Middle frontal gyrus (tissue), 1 donor: ENCODE results near the gene NDUFAF8.

Experiments used
- DNase-seq: peaks from one replicate; pipeline ENCODE4 v3.0.0-alpha.2; 2015; ENCODE audit warnings: low spot score; ENCODE audit errors: extremely low spot score

Gene NDUFAF8

DNA sequence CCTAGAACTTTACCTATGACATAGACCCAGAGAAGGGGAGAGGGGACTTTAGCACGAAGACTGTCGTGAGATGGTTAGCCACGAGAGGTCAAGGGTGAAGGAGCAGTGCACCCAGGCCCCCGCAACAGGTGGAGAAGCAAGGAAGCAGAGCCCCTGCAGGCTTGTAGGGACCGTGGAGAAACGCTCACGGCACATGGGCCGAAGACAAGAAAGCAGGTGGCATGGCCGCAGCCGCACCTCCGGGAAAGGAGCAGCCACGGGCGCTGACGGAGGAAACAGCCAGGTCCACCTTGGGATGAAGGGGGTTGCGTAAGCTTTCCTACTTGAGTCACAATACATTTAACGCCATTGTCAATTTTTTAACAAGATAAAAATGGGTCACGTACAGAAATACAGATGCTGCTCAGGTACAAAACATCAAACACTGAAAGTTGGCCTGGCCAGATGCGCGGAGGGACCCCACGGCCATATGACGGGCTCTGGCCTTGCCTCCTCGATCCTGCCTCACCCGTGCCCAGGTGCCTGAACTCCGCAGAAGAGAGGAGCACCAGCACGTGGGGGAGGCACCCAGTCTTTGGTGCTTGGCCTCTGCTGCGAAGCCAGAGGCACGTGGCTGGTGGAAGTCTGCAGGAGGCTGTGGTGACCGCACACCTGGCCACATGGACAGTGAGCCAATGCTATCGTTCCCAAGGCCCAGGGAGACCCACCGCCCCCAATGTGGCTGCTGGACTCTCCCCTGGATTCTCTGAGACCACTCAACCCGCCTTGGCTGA, 34.8 kb downstream of the NDUFAF8 start:
- no peak for DNase-seq

GRCh38 chr17:81274471-81274855, 35.3 kb downstream of the NDUFAF8 start:
- DNase-seq: no peak

- DNase-seq: no peak
Observed at GRCh38 chr17:81276781-81277180, 37.7 kb downstream of the NDUFAF8 start.

- DNase-seq: peak; percentile 36
Observed at GRCh38 chr17:81277421-81277820, 38.3 kb downstream of the NDUFAF8 start.

DNA sequence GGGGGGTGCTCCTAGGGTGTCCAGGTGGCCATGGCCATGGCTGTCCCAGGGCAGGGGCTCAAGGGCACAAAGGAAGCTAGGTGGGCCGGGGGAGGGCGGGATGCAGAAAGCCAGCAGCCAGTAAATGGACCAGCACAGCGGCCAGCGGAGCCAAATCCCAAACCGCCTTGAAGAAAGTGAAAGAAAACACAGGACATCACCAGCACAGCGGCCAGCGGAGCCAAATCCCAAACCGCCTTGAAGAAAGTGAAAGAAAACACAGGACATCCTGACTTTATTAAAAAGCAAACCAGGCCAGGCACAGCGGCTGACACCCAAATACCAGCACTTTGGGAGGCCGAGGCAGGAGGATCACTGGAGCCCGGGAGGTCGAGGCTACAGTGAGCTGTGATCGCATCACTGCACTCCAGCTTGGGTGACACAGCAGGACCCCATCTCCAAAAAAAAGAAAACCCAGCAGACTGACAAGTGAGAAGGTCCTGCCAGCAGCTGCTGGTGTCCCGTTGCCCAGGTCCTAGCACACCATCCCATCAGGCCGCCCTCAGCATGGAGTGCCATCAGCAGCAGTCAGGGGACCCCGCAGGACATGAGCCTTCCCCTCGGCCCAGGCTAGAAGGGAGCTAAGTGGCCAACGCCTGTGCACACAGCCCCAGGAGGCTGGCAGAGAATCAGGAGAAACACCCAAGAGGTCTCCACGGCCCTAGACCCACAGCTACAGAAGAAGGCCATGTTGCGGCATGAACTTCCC, 39.0 kb downstream of the NDUFAF8 start:
- no peak for DNase-seq

- no peak for DNase-seq
Observed at GRCh38 chr17:81278831-81279230, 39.7 kb downstream of the NDUFAF8 start.

GRCh38 chr17:81279278-81280275, 40.5 kb downstream of the NDUFAF8 start:
- no peak for DNase-seq

- DNase-seq: no peak
Observed at GRCh38 chr17:81280571-81280970, 41.5 kb downstream of the NDUFAF8 start.

DNA sequence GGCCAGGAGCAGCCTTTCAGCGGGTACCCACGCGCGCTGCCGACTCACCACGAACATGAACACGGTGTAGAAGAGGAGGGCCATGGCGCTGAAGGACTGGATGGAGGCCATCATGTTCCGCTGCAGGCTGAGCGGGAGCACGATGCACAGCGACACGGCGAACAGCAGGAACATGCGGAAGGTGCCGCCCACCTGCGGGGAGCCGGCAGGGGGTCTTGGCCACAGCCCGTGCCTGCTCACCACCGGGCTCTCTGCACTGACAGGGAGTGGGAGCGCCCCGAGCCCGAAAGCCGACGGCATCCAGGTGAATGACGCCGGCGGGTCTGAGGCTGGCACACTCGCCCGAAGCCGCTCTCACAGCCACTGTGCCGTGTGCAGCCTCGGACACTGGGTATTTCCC, 43.0 kb downstream of the NDUFAF8 start:
- no peak for DNase-seq

DNA sequence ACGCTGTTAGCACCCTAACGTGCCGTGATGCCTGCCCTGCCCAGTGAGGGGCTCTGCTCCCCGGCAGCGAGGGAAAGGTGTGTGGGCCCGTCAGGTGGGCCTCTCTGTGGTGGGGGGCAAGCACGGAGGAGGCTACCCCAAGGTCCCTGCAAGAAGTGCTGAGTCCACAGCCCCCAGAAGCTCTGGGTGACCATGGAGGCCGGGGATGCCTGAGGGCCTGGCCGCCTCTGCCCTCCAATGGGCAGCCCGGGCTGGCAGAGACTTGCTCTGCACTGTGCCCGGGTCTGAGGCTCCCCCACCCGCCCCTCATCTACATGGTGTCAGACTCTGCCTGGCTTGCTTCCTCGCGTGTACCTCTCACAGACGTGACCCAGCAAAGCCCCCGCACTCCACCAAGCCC, 43.8 kb downstream of the NDUFAF8 start:
- DNase-seq: no peak

DNA sequence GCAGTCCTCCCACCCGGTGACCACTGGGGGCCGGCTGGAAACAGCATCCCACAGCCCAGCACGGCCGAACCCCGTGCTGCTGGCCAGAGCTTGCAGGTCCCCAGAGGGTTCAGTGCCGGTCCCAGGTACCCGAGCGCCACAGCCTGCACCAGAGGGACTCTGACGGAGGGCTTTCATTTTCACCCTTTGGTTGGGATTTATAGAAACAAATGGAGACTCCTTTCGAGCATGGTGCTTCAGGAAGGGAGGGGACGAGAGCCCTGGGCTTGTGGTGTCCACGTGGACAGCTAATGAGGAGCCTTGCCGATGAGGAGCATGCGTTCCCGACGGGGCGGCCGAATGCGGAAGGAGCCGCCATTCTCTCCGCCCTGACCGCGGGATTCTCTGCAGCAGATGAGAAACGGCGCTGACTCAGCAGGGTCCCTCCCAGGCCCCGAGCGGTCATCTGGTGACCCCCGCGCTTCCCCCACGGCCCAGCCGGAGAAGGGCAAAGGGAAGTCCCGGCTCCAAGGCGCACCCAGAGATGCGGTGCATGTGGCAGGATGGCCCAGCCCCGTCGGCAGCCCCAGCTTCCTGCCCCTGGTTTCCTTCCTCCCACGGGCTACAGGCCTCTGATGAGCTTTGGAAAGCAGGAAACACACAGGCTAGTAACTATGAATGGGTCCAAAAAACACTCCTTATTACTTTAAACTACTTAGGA, 46.2 kb downstream of the NDUFAF8 start:
- DNase-seq: no peak

DNA sequence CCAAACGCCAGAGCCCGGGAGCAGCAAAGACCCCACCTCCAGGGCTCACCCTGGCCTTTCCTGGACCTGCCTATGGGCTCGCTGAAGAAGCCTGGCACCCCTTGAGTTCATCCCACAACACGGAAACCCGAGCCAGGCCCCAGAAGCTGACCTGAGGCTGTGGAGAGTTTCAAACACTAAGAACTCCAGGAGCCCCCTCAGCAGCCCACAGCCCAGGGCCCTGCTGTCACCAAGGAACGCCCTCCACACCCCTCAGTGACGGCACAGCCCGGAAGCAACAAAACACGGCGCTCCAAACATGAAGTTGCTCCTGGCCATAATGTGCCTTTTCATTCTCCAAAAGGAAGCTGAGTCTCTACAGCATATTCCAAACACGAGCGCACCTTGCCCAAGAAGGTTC, 46.8 kb downstream of the NDUFAF8 start:
- no peak for DNase-seq

DNA sequence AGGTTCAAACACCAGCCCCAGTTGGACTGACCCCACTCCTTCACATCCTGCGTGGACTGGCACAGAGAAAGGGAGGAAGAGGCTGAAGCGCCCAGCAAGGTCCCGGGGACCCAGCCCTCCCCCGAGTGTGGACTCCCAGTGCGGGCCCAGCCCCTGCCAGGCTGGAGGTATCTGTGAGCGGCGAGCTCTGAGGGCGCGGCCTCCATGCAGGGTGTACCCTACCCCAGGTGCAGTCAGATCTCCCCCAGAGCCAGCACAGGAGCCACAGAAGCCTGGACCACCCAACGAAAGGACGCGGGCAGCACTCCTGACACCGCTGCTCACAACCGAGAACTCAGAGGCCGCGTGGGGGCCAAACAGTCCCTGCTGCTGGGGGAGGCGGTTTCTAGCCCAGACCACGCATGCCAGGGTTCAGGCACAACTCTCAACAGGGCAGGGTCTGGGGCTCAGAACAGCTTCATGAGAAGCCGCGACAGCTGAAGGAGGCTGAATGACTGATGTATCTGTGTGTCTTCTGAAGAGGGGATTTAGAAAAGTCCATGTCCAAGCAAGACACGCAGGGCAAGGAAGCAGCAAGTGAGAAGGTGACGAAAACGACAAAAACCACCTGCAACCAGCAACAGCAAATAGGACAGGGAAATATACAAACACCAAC, 47.5 kb downstream of the NDUFAF8 start:
- no peak for DNase-seq

GRCh38 chr17:81287152-81287551, 48.0 kb downstream of the NDUFAF8 start:
- DNase-seq: no peak

DNA sequence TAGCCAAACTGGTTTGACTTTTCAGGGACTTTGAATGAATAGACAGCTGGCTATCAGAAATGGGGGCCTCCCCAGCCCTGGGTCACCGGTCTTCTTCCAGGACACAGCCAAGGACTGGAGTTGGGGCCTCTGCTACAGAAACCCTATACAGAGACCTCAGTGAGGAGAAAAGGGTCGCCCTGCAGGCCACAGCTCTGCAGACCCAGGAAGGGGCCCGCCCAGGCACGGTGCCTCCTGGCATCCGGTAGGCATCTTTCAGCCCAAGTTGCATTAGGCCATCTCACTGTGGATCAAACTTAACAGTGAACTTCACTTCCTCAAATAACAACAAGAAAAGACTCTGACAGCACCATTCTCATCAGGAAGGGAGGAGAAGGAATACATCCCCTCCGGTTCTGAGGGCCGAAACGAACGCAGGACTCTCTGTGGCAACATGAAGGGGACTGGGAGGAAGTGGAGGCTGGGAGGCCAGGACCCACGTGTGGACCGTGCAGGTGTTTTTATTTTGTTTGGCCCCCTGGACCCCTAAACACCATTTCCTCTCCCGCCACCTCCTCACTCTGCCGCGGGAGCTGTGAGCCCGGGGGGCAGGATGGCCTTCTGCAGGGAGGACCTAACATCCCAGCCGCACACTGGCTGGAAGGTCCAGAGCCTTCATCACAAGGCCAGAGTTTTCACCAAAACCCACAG, 48.8 kb downstream of the NDUFAF8 start:
- DNase-seq: no peak

DNA sequence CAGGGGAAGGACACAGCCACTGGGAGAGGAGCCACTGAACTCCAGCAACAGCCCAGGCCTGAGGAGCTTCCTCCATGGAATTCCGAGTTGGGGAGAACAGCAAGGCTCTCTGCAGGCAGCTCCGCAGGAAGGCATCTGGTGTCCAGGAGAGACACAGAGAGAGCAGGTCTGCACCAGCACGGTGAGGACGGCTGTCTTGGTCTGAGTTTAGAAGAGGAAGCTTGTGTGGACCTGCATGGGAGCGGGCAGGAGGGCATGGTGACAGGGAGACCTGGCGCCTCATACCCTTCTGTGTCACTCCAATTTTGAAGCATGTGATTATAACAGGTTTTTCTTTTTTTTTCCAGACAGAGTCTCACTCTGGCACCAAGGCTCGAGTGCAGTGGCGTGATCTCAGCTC, 49.6 kb downstream of the NDUFAF8 start:
- no peak for DNase-seq

DNA sequence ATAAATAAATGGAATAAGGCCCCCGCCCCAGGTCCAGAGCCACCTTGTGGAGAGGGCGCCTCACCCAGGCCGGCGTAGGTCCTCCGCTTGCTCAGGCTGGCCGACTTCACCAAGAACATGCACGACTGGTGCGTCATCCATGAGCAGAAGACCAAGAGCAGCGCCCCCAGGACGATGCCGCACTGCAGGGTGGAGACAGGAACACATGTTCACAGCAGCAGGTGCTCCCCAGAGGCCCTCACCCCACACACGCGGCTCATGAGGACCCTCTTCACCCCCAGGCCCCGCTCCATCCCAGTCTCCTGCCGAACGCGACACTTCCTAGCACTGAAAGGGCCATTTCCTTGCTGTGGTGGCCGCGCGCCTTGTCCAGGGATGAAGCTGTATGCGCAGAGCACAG, 50.5 kb downstream of the NDUFAF8 start:
- DNase-seq: no peak

GRCh38 chr17:81290230-81290629, 51.1 kb downstream of the NDUFAF8 start:
- DNase-seq: no peak
